Left renal pelvis (tissue), 4 donors: ENCODE data around the gene CDH16. TPM values are rescaled to one million over a fixed set of nuclear protein-coding genes. Genes with fewer than 3 reads are reported as not detected.
"Not testable (repeated sequence)": the region's sequence is repeated elsewhere in the genome, so short reads cannot be mapped to it uniquely, and the experiment has no call there.

Experiments
- DNase-seq, 4 donors: peaks; one replicate each; pipeline ENCODE4 v3.0.0-alpha.2; 2013; ENCODE audit warnings: low read depth in 4 of 4, low spot score in 3 of 4
- polyA plus RNA-seq, 4 donors: library from polyadenylated mRNA; unstranded; fragments of 120-200 nt; gene quantifications; one replicate each; pipeline ENCODE4 v1.2.1, GENCODE V29; 2013; ENCODE audit not compliant: insufficient read length in 4 of 4

Gene CDH16
- polyA plus RNA-seq, 4 donors: 4.1 to 307 (median 238) TPM

GRCh38 chr16:66899310-66899944 lies 19.3 kb downstream of the CDH16 start:
- DNase-seq: no peak

- DNase-seq: no peak
Observed at GRCh38 chr16:66898933-66899309, 19.8 kb downstream of the CDH16 start.

- DNase-seq: no peak
Observed at GRCh38 chr16:66898207-66898606, 20.5 kb downstream of the CDH16 start.

- DNase-seq: not testable (repeated sequence)
Observed at GRCh38 chr16:66896682-66897081, 22.0 kb downstream of the CDH16 start.

GRCh38 chr16:66895999-66896398 lies 22.7 kb downstream of the CDH16 start:
- no peak for DNase-seq

GRCh38 chr16:66895689-66895979 lies 23.1 kb downstream of the CDH16 start:
- no peak for DNase-seq

- peak in 1 of 4 donors; percentile 67 for DNase-seq
Observed at GRCh38 chr16:66894948-66895688, 23.6 kb downstream of the CDH16 start.

- no peak for DNase-seq
Observed at GRCh38 chr16:66894055-66894454, 24.6 kb downstream of the CDH16 start.

GRCh38 chr16:66891797-66892196 lies 26.9 kb downstream of the CDH16 start:
- no peak for DNase-seq

- DNase-seq: no peak
Observed at GRCh38 chr16:66891360-66891759, 27.3 kb downstream of the CDH16 start.

GRCh38 chr16:66890799-66891198 lies 27.9 kb downstream of the CDH16 start:
- no peak for DNase-seq

- no peak for DNase-seq
Observed at GRCh38 chr16:66889622-66890021, 29.1 kb downstream of the CDH16 start.

- no peak for DNase-seq
Observed at GRCh38 chr16:66888647-66889615, 29.8 kb downstream of the CDH16 start.

- DNase-seq: no peak
Observed at GRCh38 chr16:66886914-66887313, 31.8 kb downstream of the CDH16 start.

GRCh38 chr16:66886321-66886720 lies 32.4 kb downstream of the CDH16 start:
- DNase-seq: no peak

- DNase-seq: no peak
Observed at GRCh38 chr16:66885491-66885890, 33.2 kb downstream of the CDH16 start.

GRCh38 chr16:66882702-66883101 lies 36.0 kb downstream of the CDH16 start:
- DNase-seq: no peak

GRCh38 chr16:66881964-66882508 lies 36.6 kb downstream of the CDH16 start:
- no peak for DNase-seq

GRCh38 chr16:66881560-66881959 lies 37.1 kb downstream of the CDH16 start:
- no peak for DNase-seq

GRCh38 chr16:66881014-66881417 lies 37.7 kb downstream of the CDH16 start:
- DNase-seq: no peak
